ENCODE data around the gene TIAM2.

TIAM2 gene

DNA sequence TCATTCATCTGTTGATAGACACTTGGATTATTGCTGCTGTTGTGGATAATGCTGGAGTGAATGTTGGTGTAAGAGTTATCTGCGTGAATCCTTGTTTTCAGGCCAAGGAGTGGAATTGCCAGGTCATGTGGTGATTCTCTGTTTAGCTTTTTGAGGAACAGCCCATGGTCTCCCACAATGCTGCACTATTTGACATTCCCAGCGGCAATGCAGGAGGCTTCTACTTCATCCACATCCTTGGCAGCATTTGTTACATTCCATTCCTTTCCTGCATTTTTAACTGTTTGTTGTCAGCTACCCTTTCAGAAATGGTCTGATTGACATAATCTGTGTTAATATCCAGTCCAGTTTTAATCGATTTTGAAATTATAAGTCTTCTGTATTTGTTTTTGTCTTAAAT, 217.0 kb downstream of the TIAM2 start:
- no peak for TF ChIP-seq CTCF (IDR thresholded peaks at IDR 0.05; ENCODE audit: low read length)
- no peak for TF ChIP-seq EZH2phosphoT487 (IDR thresholded peaks at IDR 0.05; ENCODE audit: low read length)
- TF ChIP-seq EZH2 (optimal IDR thresholded peaks at IDR 0.05; ENCODE audit: low read depth, low read length): no peak
- Histone ChIP-seq H4K20me1 (ENCODE audit: insufficient read depth, low read length) (no peaks in the 10 kb centered on the region), H3K9me3 (replicated peaks; ENCODE audit: insufficient read depth, low read length) (no peaks in the 10 kb centered on the region), H3K4me1 (ENCODE audit: low read length) (no peaks in the 10 kb centered on the region), H3K9me2 (replicated peaks; ENCODE audit: insufficient read depth, low read length) (no peaks in the 10 kb centered on the region), H2AFZ (ENCODE audit: low read length) (no peak overlapping the region), H3K9ac (ENCODE audit: low read length) (no peak overlapping the region), H3K4me2 (ENCODE audit: low read depth, low read length) (no peak overlapping the region), H3K36me3 (replicated peaks; ENCODE audit: insufficient read depth, low read length) (no peaks in the 10 kb centered on the region), H3K4me3 (ENCODE audit: low read length) (no peak overlapping the region), H3K27ac (ENCODE audit: low read length) (no peak overlapping the region), H3K27me3 (replicated peaks; ENCODE audit: insufficient read depth, low read length) (no peaks in the 10 kb centered on the region), H3F3A (ENCODE audit: insufficient read depth, low read length) (no peaks in the 10 kb centered on the region), H3K79me2 (ENCODE audit: low read length) (no peaks in the 10 kb centered on the region)
- DNase-seq: no peak

- no peak overlapping the region for H3K4me3 ChIP-seq (ENCODE audit: low read length)
- no peak overlapping the region for H3K9ac ChIP-seq (ENCODE audit: low read length)
- no peaks in the 10 kb centered on the region for H3K9me2 ChIP-seq (replicated peaks; ENCODE audit: insufficient read depth, low read length)
- no peak for DNase-seq
- no peaks in the 10 kb centered on the region for H3K36me3 ChIP-seq (replicated peaks; ENCODE audit: insufficient read depth, low read length)
- no peaks in the 10 kb centered on the region for H4K20me1 ChIP-seq (ENCODE audit: insufficient read depth, low read length)
- no peaks in the 10 kb centered on the region for H3K79me2 ChIP-seq (ENCODE audit: low read length)
- H3K4me1 ChIP-seq (ENCODE audit: low read length): no peaks in the 10 kb centered on the region
- H3K9me3 ChIP-seq (replicated peaks; ENCODE audit: insufficient read depth, low read length): no peaks in the 10 kb centered on the region
- H3F3A ChIP-seq (ENCODE audit: insufficient read depth, low read length): no peaks in the 10 kb centered on the region
- no peak overlapping the region for H2AFZ ChIP-seq (ENCODE audit: low read length)
- H3K27me3 ChIP-seq (replicated peaks; ENCODE audit: insufficient read depth, low read length): no peaks in the 10 kb centered on the region
- no peak overlapping the region for H3K27ac ChIP-seq (ENCODE audit: low read length)
- no peak overlapping the region for H3K4me2 ChIP-seq (ENCODE audit: low read depth, low read length)
- no peak for TF ChIP-seq EZH2 (optimal IDR thresholded peaks at IDR 0.05; ENCODE audit: low read depth, low read length)
- no peak for TF ChIP-seq CTCF (IDR thresholded peaks at IDR 0.05; ENCODE audit: low read length)
- TF ChIP-seq EZH2phosphoT487 (IDR thresholded peaks at IDR 0.05; ENCODE audit: low read length): no peak
Measured at GRCh38 chr6:155212616-155213380, 217.7 kb downstream of the TIAM2 start.

DNA sequence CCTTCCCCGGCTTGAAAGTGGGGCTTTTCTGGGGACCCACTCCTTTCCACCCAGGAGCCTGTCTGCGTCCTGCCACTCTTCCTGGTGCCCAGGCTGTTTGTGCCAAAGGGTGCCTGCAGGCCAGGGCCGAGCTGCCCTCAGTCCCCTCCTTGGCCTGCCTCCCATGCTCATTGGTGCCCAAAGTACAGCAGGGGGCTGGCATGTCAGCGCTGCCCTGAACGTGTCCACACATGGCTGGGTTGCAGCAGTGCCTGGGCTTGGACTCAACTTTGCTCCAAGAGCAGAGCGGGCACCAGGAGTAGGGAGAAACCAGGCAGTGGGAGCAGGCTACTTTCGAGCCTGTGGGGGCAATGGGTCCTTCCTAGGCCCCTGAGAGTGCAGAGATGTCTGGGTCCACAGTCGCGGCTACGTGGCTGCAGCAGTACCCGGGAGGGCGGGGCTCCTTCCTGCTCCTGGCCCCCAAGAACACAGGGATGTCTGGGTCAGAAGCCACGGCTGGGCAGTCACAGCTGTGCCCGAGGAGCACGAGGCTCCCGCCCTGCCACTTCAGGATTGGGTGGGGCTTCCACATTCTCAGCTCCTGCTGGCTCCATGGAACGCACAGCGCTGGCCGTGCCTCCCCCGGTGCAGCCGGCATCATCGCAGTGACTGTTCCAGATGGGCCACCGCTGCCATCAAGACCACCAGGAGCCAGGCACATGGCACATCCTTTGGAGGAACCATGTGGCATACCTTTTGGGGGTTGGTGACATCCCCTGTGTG, 218.7 kb downstream of the TIAM2 start:
- DNase-seq: no peak
- Histone ChIP-seq H3K9me3 (replicated peaks; ENCODE audit: insufficient read depth, low read length) (no peaks in the 10 kb centered on the region), H3K4me1 (ENCODE audit: low read length) (no peaks in the 10 kb centered on the region), H3K9me2 (replicated peaks; ENCODE audit: insufficient read depth, low read length) (no peaks in the 10 kb centered on the region), H4K20me1 (ENCODE audit: insufficient read depth, low read length) (no peaks in the 10 kb centered on the region), H3F3A (ENCODE audit: insufficient read depth, low read length) (no peaks in the 10 kb centered on the region), H3K4me2 (ENCODE audit: low read depth, low read length) (no peak overlapping the region), H3K4me3 (ENCODE audit: low read length) (no peak overlapping the region), H3K27me3 (replicated peaks; ENCODE audit: insufficient read depth, low read length) (no peaks in the 10 kb centered on the region), H3K27ac (ENCODE audit: low read length) (no peak overlapping the region), H3K9ac (ENCODE audit: low read length) (no peak overlapping the region), H3K36me3 (replicated peaks; ENCODE audit: insufficient read depth, low read length) (no peaks in the 10 kb centered on the region), H3K79me2 (ENCODE audit: low read length) (no peaks in the 10 kb centered on the region), H2AFZ (ENCODE audit: low read length) (no peak overlapping the region)
- no peak for TF ChIP-seq CTCF (IDR thresholded peaks at IDR 0.05; ENCODE audit: low read length)
- no peak for TF ChIP-seq EZH2 (optimal IDR thresholded peaks at IDR 0.05; ENCODE audit: low read depth, low read length)
- TF ChIP-seq EZH2phosphoT487 (IDR thresholded peaks at IDR 0.05; ENCODE audit: low read length): no peak

Measured in MM.1S (cell line).